ENCODE measurements around the gene TNRC6C.

TNRC6C gene

GRCh38 chr17:78016852-78017251, 58.3 kb downstream of the TNRC6C start:
- no peak for DNase-seq

- no peak for DNase-seq
Measured at GRCh38 chr17:78019367-78019975, 61.0 kb downstream of the TNRC6C start.

GRCh38 chr17:78019976-78020716, 61.6 kb downstream of the TNRC6C start:
- DNase-seq = no peak

- DNase-seq = no peak
Measured at GRCh38 chr17:78020717-78021108, 62.2 kb downstream of the TNRC6C start.

- DNase-seq = no peak
Measured at GRCh38 chr17:78022425-78022824, 63.9 kb downstream of the TNRC6C start.

GRCh38 chr17:78023042-78023441, 64.5 kb downstream of the TNRC6C start:
- no peak for DNase-seq

GRCh38 chr17:78026381-78026780, 67.9 kb downstream of the TNRC6C start:
- DNase-seq = no peak

- no peak for DNase-seq
Measured at GRCh38 chr17:78027121-78027520, 68.6 kb downstream of the TNRC6C start.

- DNase-seq = no peak
Measured at GRCh38 chr17:78029697-78030096, 71.2 kb downstream of the TNRC6C start.

GRCh38 chr17:78031435-78031834, 72.9 kb downstream of the TNRC6C start:
- DNase-seq = no peak

- DNase-seq = no peak
Measured at GRCh38 chr17:78032166-78032565, 73.7 kb downstream of the TNRC6C start.

GRCh38 chr17:78034429-78035091, 76.1 kb downstream of the TNRC6C start:
- no peak for DNase-seq

GRCh38 chr17:78037280-78037679, 78.8 kb downstream of the TNRC6C start:
- no peak for DNase-seq

GRCh38 chr17:78038748-78039288, 80.3 kb downstream of the TNRC6C start:
- DNase-seq = no peak

GRCh38 chr17:78039581-78039980, 81.1 kb downstream of the TNRC6C start:
- DNase-seq = no peak

- peak in 1 of 4 experiments; percentile 12 for DNase-seq
Measured at GRCh38 chr17:78040440-78041385, 82.2 kb downstream of the TNRC6C start.

- DNase-seq = no peak
Measured at GRCh38 chr17:78041386-78042179, 83.1 kb downstream of the TNRC6C start.

- DNase-seq = no peak
Measured at GRCh38 chr17:78042542-78042941, 84.0 kb downstream of the TNRC6C start.

GRCh38 chr17:78043031-78043430, 84.5 kb downstream of the TNRC6C start:
- DNase-seq = no peak

GRCh38 chr17:78044280-78044835, 85.9 kb downstream of the TNRC6C start:
- no peak for DNase-seq

- DNase-seq = no peak
Measured at GRCh38 chr17:78045316-78045715, 86.8 kb downstream of the TNRC6C start.
